Omental fat pad (tissue), 4 donors: ENCODE results near the gene BTBD18. TPM values are rescaled to one million over a fixed set of nuclear protein-coding genes. Genes with fewer than 3 reads are reported as not detected.
"Not testable (repeated sequence)": the region's sequence is repeated elsewhere in the genome, so short reads cannot be mapped to it uniquely, and the experiment has no call there.

ENCODE experiments used
- ATAC-seq: fragments of 150-250 bp; one replicate; pipeline ENCODE4 v1.9.1; 2016; ENCODE audit warnings: mild to moderate bottlenecking, moderate library complexity; ENCODE audit not compliant: low FRiP score
- DNase-seq: peaks from one replicate; pipeline ENCODE4 v3.0.0-alpha.2; 2019; ENCODE audit warnings: low spot score
- CTCF ChIP-seq, 3 donors: fragments of 450-650 bp; IDR thresholded peaks; one replicate each; pipeline ENCODE4 v1.5.1; 2016 to 2017; ENCODE audit warnings: antibody characterized with exemption in 3 of 3, mild to moderate bottlenecking in 3 of 3, moderate library complexity in 2 of 3
- total RNA-seq, 4 donors: library from RNA; depleted of rRNA; stranded (reverse); fragments of >200 nt; gene quantifications; one replicate each; pipeline ENCODE4 v1.1.0, GENCODE V29; 2016

Gene BTBD18
- total RNA-seq, 4 donors from 2014 or later: not detected

GRCh38 chr11:57735619-57736298 is 15.9 kb downstream of the BTBD18 start:
- ATAC-seq (no peak), DNase-seq (no peak)

GRCh38 chr11:57732661-57733060 is 19.0 kb downstream of the BTBD18 start:
- TF ChIP-seq CTCF (IDR thresholded peaks at IDR 0.05): no peak
- no peak for ATAC-seq
- no peak for DNase-seq

More at GRCh38 chr11:57735619-57736298, 15.9 kb downstream of the BTBD18 start:
- no peak for TF ChIP-seq CTCF (IDR thresholded peaks at IDR 0.05)

- no peak for DNase-seq
- no peak for TF ChIP-seq CTCF (IDR thresholded peaks at IDR 0.05)
- ATAC-seq: no peak
These were observed 22.1 kb downstream of the BTBD18 start for GRCh38 chr11:57729479-57729878.

- no peak for TF ChIP-seq CTCF (IDR thresholded peaks at IDR 0.05)
- DNase-seq (no peak), ATAC-seq (no peak)
These were observed 22.8 kb downstream of the BTBD18 start for GRCh38 chr11:57728829-57729228.

GRCh38 chr11:57727185-57727584 is 24.4 kb downstream of the BTBD18 start:
- DNase-seq: no peak
- no peak for ATAC-seq
- no peak for TF ChIP-seq CTCF (IDR thresholded peaks at IDR 0.05)

- ATAC-seq, DNase-seq: not testable (repeated sequence)
These were observed 34.9 kb downstream of the BTBD18 start for GRCh38 chr11:57716726-57717125.

GRCh38 chr11:57713835-57714234 is 37.8 kb downstream of the BTBD18 start:
- no peak for TF ChIP-seq CTCF (IDR thresholded peaks at IDR 0.05)
- DNase-seq: no peak
- no peak for ATAC-seq
